AG04449 (cell line): ENCODE data around the gene RNF11.

Source experiments
- CTCF ChIA-PET: fragments of 350-600 bp; formaldehyde crosslinking; extraction: SDS; loops from one replicate; lab custom pipeline; 2021; ENCODE audit warnings: antibody characterized with exemption; lab: Yijun Ruan, JAX
- POLR2A ChIA-PET: fragments of 400-600, 350-600 bp; formaldehyde crosslinking; extraction: SDS; loops from one replicate; lab custom pipeline; 2020; ENCODE audit warnings: antibody characterized with exemption, inconsistent platforms; lab: Yijun Ruan, JAX
- DNase-seq: peaks from one replicate; pipeline ENCODE4 v3.0.0-alpha.2; 2010; ENCODE audit warnings: low read depth, low spot score
- H3K4me3 ChIP-seq: 2 replicates; pipeline ENCODE4 v1.5.1; 2011; ENCODE audit warnings: low read depth, mild to moderate bottlenecking, control low read depth, low read length
- CTCF ChIP-seq: IDR thresholded peaks from one replicate; pipeline ENCODE4 v1.5.1; 2011; ENCODE audit warnings: mild to moderate bottlenecking, moderate library complexity, low read length, control low read depth, inconsistent platforms; ENCODE audit not compliant: insufficient read depth; ENCODE audit errors: missing control alignments

Gene RNF11

GRCh38 chr1:51294566-51295184, 58.6 kb downstream of the RNF11 start:
- CTCF ChIA-PET = interaction anchor here (1.0 to 5.7 kb wide), 14 partner anchors 7 to 523 kb away, joined by 3 to 83 read pairs (median 12); no protein-coding TSS in a partner anchor
- no peak for TF ChIP-seq CTCF
- DNase-seq = no peak
- H3K4me3 ChIP-seq = no peak overlapping the region
- POLR2A ChIA-PET = interaction anchor here (0.5 kb wide), 1 partner anchor 75 kb away, joined by 3 read pairs; no protein-coding TSS in a partner anchor

GRCh38 chr1:51295926-51296325, 59.9 kb downstream of the RNF11 start:
- no peak for DNase-seq
- no peak for TF ChIP-seq CTCF
- H3K4me3 ChIP-seq = no peak overlapping the region
- POLR2A ChIA-PET = interaction anchor here (0.6 to 1.2 kb wide), 2 partner anchors 60 to 94 kb away, joined by 3 to 4 read pairs; no protein-coding TSS in a partner anchor
- CTCF ChIA-PET = interaction anchor here (1.4 to 5.7 kb wide), 23 partner anchors 9 to 525 kb away, joined by 3 to 83 read pairs (median 7); partner anchors contain the start of gene RNF11

- no peak for DNase-seq
- peak; percentile 98 for TF ChIP-seq CTCF
- peak overlapping the region; percentile 48 for H3K4me3 ChIP-seq
- ChIA-PET POLR2A (interaction anchor here (0.6 to 1.2 kb wide), 3 partner anchors 61 to 215 kb away, joined by 3 to 4 read pairs (median 4); no protein-coding TSS in a partner anchor), CTCF (interaction anchor here (0.7 to 5.7 kb wide), 32 partner anchors 9 to 525 kb away, joined by 3 to 83 read pairs (median 7); partner anchors contain the start of gene RNF11)
Measured at GRCh38 chr1:51296383-51297357, 60.6 kb downstream of the RNF11 start.

GRCh38 chr1:51297401-51298321, 61.6 kb downstream of the RNF11 start:
- no peak for TF ChIP-seq CTCF
- DNase-seq = no peak
- H3K4me3 ChIP-seq = no peak overlapping the region
- ChIA-PET POLR2A (interaction anchor here (0.6 to 1.2 kb wide), 2 partner anchors 45 to 62 kb away, joined by 3 to 4 read pairs; no protein-coding TSS in a partner anchor), CTCF (interaction anchor here (0.7 to 5.7 kb wide), 26 partner anchors 8 to 524 kb away, joined by 3 to 83 read pairs (median 8); partner anchors contain the start of gene RNF11)

GRCh38 chr1:51298322-51298705, 62.2 kb downstream of the RNF11 start:
- no peak for TF ChIP-seq CTCF
- no peak for DNase-seq
- CTCF ChIA-PET = interaction anchor here (1.0 to 4.5 kb wide), 2 partner anchors 14 to 109 kb away, joined by 5 to 64 read pairs; no protein-coding TSS in a partner anchor
- POLR2A ChIA-PET = no interaction called here
- H3K4me3 ChIP-seq = no peak overlapping the region
